Spleen (tissue), 11 donors: ENCODE data around the gene MYD88. TPM values are rescaled to one million over a fixed set of nuclear protein-coding genes. Genes with fewer than 3 reads are reported as not detected.

ENCODE experiments used
- DNase-seq: peaks from one replicate; pipeline ENCODE4 v3.0.0-alpha.2; 2020
- H3K27ac ChIP-seq, 8 donors: fragments of 200-600 bp; sonication (generic) in 7 of 8; 1 replicate in 4 of 8; 2 replicates in 4 of 8; pipeline versions ENCODE4 v1.5.0 to v1.8.0; 2016 to 2021; ENCODE audit warnings: inconsistent platforms in 4 of 8, mild to moderate bottlenecking in 4 of 8, moderate library complexity in 1 of 8
- H3K27me3 ChIP-seq, 7 donors: fragments of 200-600 bp; sonication (generic) in 6 of 7; replicated peaks in 1 of 7; 1 replicate in 4 of 7; 2 replicates in 3 of 7; pipeline versions ENCODE4 v1.5.0 to v1.8.0; 2016 to 2021; ENCODE audit warnings: inconsistent platforms in 3 of 7, mild to moderate bottlenecking in 1 of 7
- H3K36me3 ChIP-seq, 6 donors: fragments of 200-600 bp; sonication (generic) in 5 of 6; 1 replicate in 4 of 6; 2 replicates in 2 of 6; pipeline versions ENCODE4 v1.5.0 to v1.8.0; 2016 to 2021; ENCODE audit warnings: inconsistent platforms in 2 of 6
- H3K4me1 ChIP-seq, 6 donors: fragments of 200-600 bp; sonication (generic) in 5 of 6; 1 replicate in 3 of 6; 2 replicates in 3 of 6; pipeline versions ENCODE4 v1.5.0 to v1.8.0; 2016 to 2021; ENCODE audit warnings: inconsistent platforms in 3 of 6
- H3K4me3 ChIP-seq, 8 donors: fragments of 200-600 bp; sonication (generic) in 7 of 8; 1 replicate in 4 of 8; 2 replicates in 4 of 8; pipeline versions ENCODE4 v1.5.0 to v1.8.0; 2016 to 2021; ENCODE audit warnings: inconsistent platforms in 4 of 8, mild to moderate bottlenecking in 4 of 8, moderate library complexity in 2 of 8
- H3K9me3 ChIP-seq, 8 donors: fragments of 200-600 bp; sonication (generic) in 7 of 8; 1 replicate in 4 of 8; 2 replicates in 4 of 8; pipeline versions ENCODE4 v1.5.0 to v1.8.0; 2016 to 2021; ENCODE audit warnings: inconsistent platforms in 4 of 8
- POLR2A ChIP-seq, 3 donors: fragments of 450-650 bp; IDR thresholded peaks; one replicate each; pipeline ENCODE4 v1.5.1; 2017; ENCODE audit warnings: antibody characterized with exemption in 3 of 3, mild to moderate bottlenecking in 1 of 3
- POLR2AphosphoS5 ChIP-seq, 3 donors: sonication (generic); formaldehyde crosslinking; IDR thresholded peaks; one replicate each; pipeline ENCODE4 v1.5.1; 2017; ENCODE audit warnings: antibody characterized with exemption in 3 of 3
- WGBS, 5 donors: extraction: QIAGEN DNeasy Blood & Tissue Kit in 3 of 5; methylation state at CpG; one replicate each; pipeline versions ENCODE4 v1.1.5 to v1.1.7; 2013 to 2018; 5-methylcytosine and 5-hydroxymethylcytosine counted together
- intact Hi-C: fragments of 100-400 bp; cut with DNase I; formaldehyde crosslinking; loops from one replicate; pipeline ENCODE4 v1.15.0; 2023; ENCODE audit warnings: low total_unique reads
- polyA plus RNA-seq, 3 donors: library from polyadenylated mRNA; stranded (reverse); fragments of 200-250 nt; gene quantifications; one replicate each; pipeline ENCODE4 v1.2.1, GENCODE V29; 2013
- total RNA-seq, 7 donors: library from RNA; depleted of rRNA in 3 of 7; stranded (reverse); fragments of >200 nt in 3 of 7; fragmentation: NEBNext Ultra II Directional in 4 of 7; extraction: Animal tissue kit (Norgen Biotek cat#: 25700) in 4 of 7; gene quantifications; one replicate each; pipeline versions ENCODE4 v1.1.0 to v1.2.1, GENCODE V29; 2016 to 2021
- TF ChIP-seq, protein P1 (sequence below), 11 experiments: fragments of 200-600 bp in 7 of 11; fragments of 450-650 bp in 4 of 11; sonication (generic) in 4 of 11; IDR thresholded peaks in 8 of 11; conservative IDR thresholded peaks in 3 of 11; 1 replicate in 7 of 11; 2 replicates in 4 of 11; pipeline versions ENCODE4 v1.4.0 to v1.8.0; 2016 to 2021; ENCODE audit warnings: antibody characterized with exemption in 11 of 11, inconsistent platforms in 4 of 11, mild to moderate bottlenecking in 1 of 11
- donor health status: healthy with polysubstance abuse.
- donor health status: DM: no; HTN: no; CAD: no; lungs with moderate emphysema.
- donor health status: DM: no; HTN: no; CAD: no.
- donor health status: Bipolar disorder and iron deficiency.
- donor health status: healthy.
- donor health status: DM: no; HTN: no; CAD: no.
- donor health status: DM: yes; HTN: yes; CAD: no.

MYD88 gene
- total and polyA plus RNA-seq, 10 donors, result 38.8 to 146 (median 73.1) TPM

DNA sequence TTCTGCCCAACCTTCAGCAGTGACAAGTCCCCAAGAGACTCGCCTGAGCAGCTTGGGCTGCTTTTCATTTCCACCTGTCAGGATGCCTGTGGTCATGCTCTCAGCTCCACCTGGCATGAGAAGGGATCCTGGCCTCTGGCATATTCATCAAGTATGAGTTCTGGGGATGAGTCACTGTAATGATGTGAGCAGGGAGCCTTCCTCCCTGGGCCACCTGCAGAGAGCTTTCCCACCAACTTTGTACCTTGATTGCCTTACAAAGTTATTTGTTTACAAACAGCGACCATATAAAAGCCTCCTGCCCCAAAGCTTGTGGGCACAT, 3.5 kb downstream of the MYD88 start:
- Histone ChIP-seq H3K27me3 (no peaks in the 10 kb centered on the region), H3K36me3 (peaks cover 0 to 33% (median 28%) of the 10 kb centered on the region in 6 donors), H3K4me1 (peaks cover 15 to 64% (median 34%) of the 10 kb centered on the region in 6 donors), H3K9me3 (peaks cover 4 to 17% (median 13%) of the 10 kb centered on the region in 8 donors), H3K27ac (peak overlapping the region in 2 of 8 donors; percentile 18 to 36), H3K4me3 (no peak overlapping the region)
- TF ChIP-seq POLR2A (IDR thresholded peaks at IDR 0.05), result no peak
- no peak for TF ChIP-seq POLR2AphosphoS5 (IDR thresholded peaks at IDR 0.05)
- TF ChIP-seq, protein P1, sequence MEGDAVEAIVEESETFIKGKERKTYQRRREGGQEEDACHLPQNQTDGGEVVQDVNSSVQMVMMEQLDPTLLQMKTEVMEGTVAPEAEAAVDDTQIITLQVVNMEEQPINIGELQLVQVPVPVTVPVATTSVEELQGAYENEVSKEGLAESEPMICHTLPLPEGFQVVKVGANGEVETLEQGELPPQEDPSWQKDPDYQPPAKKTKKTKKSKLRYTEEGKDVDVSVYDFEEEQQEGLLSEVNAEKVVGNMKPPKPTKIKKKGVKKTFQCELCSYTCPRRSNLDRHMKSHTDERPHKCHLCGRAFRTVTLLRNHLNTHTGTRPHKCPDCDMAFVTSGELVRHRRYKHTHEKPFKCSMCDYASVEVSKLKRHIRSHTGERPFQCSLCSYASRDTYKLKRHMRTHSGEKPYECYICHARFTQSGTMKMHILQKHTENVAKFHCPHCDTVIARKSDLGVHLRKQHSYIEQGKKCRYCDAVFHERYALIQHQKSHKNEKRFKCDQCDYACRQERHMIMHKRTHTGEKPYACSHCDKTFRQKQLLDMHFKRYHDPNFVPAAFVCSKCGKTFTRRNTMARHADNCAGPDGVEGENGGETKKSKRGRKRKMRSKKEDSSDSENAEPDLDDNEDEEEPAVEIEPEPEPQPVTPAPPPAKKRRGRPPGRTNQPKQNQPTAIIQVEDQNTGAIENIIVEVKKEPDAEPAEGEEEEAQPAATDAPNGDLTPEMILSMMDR (IDR thresholded peaks at IDR 0.05 in 8 of 11, conservative IDR thresholded peaks at IDR 0.05 in 3 of 11), result no peak
- 90 to 97% (median 91%) methylated on average over 2 of the region's 2 CpGs for WGBS, 5 donors
- intact Hi-C loops, result loop anchor here (10.0 kb wide), 1 partner anchor 103 kb away; no protein-coding TSS in a partner anchor
- no peak for DNase-seq

DNA sequence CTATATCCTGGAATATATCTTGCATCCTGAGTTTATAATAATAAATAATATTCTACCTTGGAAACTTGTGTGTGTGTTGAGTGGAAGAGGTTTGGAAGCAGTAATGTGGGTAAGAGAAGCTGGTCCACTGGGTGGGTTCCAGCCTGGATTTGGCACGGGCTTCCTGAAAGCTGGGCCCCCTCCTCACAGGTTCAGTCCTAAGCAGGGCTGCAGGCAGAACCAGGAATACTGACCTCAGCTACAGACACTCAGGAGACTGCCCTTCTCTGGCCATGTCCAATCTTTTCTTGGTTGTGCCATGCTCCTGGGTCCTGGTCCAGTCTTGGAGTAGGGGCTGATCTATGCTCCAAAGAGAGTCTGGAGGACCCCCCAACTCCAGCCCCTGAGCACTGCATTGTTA, 4.5 kb downstream of the MYD88 start:
- DNase-seq, result no peak
- Histone ChIP-seq H3K4me1 (peaks cover 11 to 67% (median 33%) of the 10 kb centered on the region in 6 donors), H3K4me3 (no peak overlapping the region), H3K27ac (peak overlapping the region in 1 of 8 donors; percentile 41), H3K36me3 (peaks cover 0 to 33% (median 28%) of the 10 kb centered on the region in 6 donors), H3K27me3 (no peaks in the 10 kb centered on the region), H3K9me3 (peaks cover 5 to 25% (median 19%) of the 10 kb centered on the region in 8 donors)
- 85 to 100% (median 96%) methylated on average over 1 of the region's 1 CpG for WGBS, 5 donors
- intact Hi-C loops, result loop anchor here (10.0 kb wide), 1 partner anchor 102 kb away; no protein-coding TSS in a partner anchor
- TF ChIP-seq, protein P1 (IDR thresholded peaks at IDR 0.05 in 8 of 11, conservative IDR thresholded peaks at IDR 0.05 in 3 of 11), result no peak
- TF ChIP-seq POLR2AphosphoS5 (IDR thresholded peaks at IDR 0.05) (no peak), POLR2A (IDR thresholded peaks at IDR 0.05) (no peak)

DNA sequence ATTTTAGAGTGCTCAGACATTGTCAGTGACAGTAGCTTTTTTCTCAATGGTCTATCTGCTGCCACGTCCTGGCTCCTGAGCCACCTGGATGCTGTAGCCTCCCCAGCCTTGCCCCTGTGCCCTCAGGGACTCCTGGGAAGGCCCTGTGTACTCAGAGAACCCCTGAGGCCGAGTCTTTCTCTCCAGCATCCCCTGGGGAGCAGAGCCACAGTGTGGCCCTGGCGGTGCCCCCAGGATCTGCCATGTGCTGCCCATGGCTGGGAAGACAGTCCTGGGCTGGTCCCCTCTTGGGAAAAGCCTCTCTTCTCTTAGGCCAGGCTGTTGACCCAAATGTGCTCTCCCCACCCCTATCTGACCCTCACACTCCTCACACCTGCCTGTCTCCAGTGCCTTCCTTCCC, 5.0 kb downstream of the MYD88 start:
- Histone ChIP-seq H3K27me3 (no peaks in the 10 kb centered on the region), H3K4me1 (peaks cover 9 to 69% (median 34%) of the 10 kb centered on the region in 6 donors), H3K4me3 (no peak overlapping the region), H3K36me3 (peaks cover 0 to 33% (median 28%) of the 10 kb centered on the region in 6 donors), H3K9me3 (peaks cover 5 to 25% (median 19%) of the 10 kb centered on the region in 8 donors), H3K27ac (peak overlapping the region in 1 of 8 donors; percentile 41)
- TF ChIP-seq POLR2A (IDR thresholded peaks at IDR 0.05) (no peak), POLR2AphosphoS5 (IDR thresholded peaks at IDR 0.05) (no peak)
- TF ChIP-seq, protein P1 (IDR thresholded peaks at IDR 0.05 in 8 of 11, conservative IDR thresholded peaks at IDR 0.05 in 3 of 11), result no peak
- intact Hi-C loops, result loop anchor here (10.0 kb wide), 1 partner anchor 101 kb away; no protein-coding TSS in a partner anchor
- DNase-seq, result no peak
- 51 to 81% (median 73%) methylated on average over 3 of the region's 3 CpGs for WGBS, 5 donors

DNA sequence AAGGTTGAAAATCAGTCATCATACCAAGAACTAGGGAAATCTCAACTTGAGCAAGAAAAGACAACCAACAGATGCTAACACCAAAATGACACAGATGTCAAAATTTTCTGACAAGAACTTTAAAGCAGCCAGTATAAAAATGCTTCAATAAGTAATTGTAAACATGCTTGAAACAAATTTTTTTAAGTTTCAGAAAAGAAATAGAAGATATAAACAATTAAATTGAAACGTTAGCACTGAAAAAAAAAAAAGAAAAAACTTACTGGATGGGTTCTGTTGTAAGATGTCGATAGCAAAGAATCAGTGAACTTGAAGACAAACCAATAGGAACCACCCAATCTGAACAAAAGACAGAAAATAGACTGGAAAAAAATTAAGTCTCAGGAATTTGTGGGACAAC, 8.0 kb downstream of the MYD88 start:
- intact Hi-C loops, result loop anchor here (10.0 kb wide), 1 partner anchor 98 kb away; no protein-coding TSS in a partner anchor
- H3K36me3 ChIP-seq, result peaks cover 0 to 16% (median 14%) of the 10 kb centered on the region in 6 donors
- DNase-seq, result no peak
- H3K4me1 ChIP-seq, result peaks cover 0 to 68% (median 26%) of the 10 kb centered on the region in 6 donors
- H3K27me3 ChIP-seq, result no peaks in the 10 kb centered on the region
- peak overlapping the region in 4 of 8 donors; percentile 75 to 87 (median 84) for H3K27ac ChIP-seq
- 88 to 95% (median 94%) methylated on average over 2 of the region's 2 CpGs for WGBS, 5 donors
- H3K9me3 ChIP-seq, result peaks cover 5 to 25% (median 19%) of the 10 kb centered on the region in 8 donors
- H3K4me3 ChIP-seq, result no peak overlapping the region
- TF ChIP-seq POLR2A (IDR thresholded peaks at IDR 0.05), result no peak
- TF ChIP-seq, protein P1 (IDR thresholded peaks at IDR 0.05 in 8 of 11, conservative IDR thresholded peaks at IDR 0.05 in 3 of 11), result no peak
